HG03521 (cell line): ENCODE measurements around the gene LRRC56.

Experiments
- ATAC-seq: cut with Tn5 transposase; IDR thresholded peaks from one replicate; pipeline ENCODE4 v1.9.1; 2021; ENCODE audit warnings: mild to moderate bottlenecking, moderate library complexity; ENCODE audit not compliant: unreplicated experiment

LRRC56 gene

DNA sequence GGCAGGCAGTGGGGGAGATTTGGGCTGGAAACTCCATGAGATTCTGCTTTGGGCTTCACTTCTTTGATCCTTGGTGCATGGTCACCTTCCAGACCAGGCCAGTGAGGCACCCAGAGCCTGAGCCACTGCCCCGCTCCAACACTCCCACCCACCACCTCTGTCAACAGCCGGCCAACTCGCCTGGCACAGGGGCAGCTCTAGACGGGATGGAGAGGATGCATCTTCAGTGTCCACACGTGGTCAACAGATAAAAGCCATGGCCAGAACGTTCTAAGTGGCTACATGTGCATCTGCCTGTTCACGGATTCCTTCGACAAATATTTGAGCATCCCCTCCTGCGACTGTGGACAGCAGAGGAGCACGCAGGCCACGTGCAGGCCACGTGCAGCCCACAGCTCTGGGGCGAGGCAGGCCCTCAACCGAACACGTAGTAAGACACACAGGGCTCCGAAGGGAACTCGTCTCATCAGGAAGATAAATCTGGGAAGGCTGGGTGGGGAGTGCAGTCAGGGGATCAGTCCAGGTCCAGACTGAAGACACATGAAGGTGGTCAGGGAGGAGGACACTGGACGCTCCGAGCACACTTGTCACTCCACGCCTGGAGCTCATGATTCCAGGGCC is 1.2 kb downstream of the LRRC56 start:
- no peak for ATAC-seq

DNA sequence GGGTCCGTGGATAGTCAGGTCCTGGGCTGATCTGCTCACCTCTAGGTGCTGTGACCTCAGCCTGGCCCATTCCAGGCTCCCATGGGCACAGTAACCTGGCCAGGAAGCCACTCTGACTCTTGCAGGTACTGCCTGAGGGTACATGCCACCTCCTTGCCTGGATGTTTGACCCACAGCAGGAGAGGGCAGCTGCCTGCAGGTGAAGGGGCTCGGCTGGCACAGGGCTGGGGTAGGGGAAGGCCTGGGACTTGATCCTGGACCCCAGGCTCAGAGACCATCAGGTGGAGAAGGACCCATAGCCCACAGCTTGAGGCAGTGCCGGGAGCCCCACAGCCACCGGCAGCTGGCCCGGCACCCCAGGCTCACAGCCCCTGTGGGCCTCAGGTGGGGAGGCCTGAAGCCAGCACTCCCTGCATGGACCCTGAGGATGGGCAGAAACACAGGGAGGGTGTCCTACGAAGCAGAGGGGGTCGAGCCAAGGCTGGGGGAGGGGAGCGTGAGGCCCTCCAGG is 2.7 kb downstream of the LRRC56 start:
- ATAC-seq, result no peak

DNA sequence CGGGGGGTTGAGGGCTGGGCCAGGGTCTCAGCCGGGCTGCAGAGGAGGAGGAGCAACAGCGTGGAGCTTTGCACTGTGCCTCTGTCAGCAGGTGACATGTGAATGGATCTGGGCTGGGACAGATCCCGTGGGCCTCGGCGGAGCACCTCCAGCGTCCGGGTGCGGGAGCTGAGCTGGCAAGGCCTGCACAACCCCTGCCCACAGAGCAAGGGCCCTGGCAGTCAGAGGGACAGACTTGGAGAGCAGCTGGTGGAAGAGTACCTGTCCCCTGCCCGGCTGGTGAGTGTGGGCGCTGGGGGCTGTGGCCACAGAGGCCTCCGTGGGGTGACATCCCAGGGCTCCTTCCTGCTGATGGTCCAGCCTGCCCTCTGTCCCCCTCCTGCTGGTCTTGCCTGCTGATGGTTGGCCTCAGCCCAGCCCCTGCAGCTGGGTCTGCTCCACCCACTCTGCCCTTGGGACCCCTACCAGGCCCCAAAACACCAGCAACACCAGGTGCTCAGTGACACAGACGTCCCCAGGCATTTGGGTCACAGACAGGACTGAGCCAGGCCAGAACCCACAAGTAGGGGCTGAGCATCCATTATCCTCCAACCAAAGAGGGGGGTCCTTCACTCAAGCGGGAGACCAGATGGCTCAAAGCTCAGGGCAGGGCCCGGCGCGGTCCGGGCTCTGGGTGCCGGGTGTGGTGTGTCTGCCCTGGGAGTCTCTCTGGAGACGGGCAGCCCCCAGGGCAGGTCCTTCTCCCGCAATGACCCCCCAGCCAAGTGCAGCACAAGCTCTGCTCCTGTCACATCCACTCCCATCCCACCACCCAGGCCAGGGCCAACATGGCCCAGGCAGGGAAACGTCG is 3.5 kb downstream of the LRRC56 start:
- ATAC-seq, result no peak

DNA sequence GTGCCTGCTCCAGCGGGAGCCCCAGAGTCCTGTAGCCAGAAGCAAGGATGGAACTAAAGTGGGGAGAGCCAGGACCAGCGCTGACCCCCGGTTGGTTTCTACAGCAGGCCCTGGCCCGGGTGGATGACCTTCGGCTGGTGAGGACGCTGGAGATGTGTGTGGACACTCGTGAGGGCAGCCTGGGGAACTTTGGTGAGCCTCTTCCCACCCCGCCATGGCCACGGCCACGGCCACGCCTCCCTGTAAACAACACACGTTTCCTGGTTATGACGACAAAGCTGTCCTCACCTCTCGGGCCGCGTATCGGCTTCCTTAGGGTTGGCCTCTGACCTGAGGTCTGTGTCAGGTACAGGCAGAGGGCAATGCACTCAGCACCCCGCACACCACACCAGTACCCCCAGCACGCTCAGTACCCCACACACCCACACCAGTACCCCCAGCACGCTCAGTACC is 4.1 kb downstream of the LRRC56 start:
- no peak for ATAC-seq

DNA sequence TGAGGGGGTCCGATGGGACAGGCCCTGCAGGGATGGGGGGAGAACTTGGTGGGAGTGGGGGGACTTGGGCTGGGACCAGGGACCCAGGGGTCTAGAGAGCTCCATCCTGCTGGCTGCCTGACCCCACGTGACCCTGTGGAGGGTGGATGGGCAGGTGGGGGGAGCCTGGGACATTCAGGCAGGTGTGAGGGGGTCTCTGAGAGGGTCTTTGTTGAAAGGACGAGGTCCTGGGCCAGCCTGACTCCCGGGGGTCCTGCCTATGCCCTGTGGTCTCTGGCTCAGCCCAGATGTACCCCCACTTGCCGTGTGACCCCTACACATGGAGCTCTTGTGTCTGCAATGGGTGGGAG is 7.5 kb downstream of the LRRC56 start:
- no peak for ATAC-seq

DNA sequence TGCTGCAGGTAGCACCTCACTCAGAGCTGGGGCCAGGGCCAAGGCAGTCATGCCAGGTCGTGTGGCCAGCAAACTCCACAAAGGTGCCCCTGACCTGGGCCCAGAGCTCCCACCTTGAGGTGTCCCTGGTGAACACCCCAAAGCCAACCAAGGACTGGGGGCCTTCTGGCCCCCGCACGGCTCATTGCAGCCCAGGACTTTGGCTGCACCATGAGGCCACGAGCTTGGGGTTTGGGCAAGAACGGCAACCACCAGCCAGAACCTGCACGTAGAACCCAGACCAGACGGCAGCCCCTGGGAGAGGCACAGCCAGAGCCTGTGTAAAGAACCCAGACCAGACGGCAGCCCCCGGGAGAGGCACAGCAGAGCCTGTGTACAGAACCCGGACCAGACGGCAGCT is 7.8 kb downstream of the LRRC56 start:
- no peak for ATAC-seq

DNA sequence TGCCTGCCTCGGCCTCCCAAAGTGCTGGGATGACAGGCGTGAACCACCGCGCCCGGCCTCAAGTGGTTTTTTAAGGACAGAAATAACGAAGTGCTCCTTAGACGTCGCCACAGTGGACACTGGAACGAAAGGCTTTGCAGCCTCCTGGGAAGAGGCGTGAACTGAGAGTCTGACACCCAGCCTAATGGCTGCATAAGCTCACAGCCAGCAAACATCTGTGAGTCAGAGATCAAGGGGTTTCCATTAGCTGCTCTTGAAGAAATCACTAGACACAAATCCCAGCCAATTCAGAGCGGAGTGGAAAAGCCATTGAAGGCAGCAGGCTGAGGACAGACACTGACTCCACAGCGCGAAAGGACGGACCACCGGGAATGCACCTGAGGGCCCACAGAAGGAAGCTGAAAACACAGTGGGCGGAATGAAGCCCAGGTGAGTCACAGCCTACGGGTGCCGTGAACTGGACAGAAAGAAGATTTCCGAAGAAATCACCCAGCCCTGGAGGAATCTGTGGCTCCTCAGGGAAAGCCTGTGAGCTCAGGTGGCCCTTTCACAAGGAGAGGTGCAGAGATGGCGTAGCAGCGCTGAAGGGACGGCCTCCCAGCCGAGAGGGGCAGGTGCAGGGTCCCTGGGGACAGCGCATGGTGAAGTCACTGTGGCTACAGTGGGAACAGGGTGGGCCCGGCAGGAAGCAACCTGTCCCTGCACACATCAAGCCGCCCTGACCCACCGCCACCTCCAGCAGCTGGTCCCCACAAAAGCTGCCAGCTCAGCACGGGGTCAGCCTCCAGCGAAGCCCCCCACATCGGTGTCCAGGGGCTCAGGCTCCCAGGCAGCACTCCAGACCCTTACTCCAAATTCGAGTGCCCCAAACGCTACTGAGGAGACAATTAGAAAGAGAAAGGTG is 11.6 kb downstream of the LRRC56 start:
- no peak for ATAC-seq

DNA sequence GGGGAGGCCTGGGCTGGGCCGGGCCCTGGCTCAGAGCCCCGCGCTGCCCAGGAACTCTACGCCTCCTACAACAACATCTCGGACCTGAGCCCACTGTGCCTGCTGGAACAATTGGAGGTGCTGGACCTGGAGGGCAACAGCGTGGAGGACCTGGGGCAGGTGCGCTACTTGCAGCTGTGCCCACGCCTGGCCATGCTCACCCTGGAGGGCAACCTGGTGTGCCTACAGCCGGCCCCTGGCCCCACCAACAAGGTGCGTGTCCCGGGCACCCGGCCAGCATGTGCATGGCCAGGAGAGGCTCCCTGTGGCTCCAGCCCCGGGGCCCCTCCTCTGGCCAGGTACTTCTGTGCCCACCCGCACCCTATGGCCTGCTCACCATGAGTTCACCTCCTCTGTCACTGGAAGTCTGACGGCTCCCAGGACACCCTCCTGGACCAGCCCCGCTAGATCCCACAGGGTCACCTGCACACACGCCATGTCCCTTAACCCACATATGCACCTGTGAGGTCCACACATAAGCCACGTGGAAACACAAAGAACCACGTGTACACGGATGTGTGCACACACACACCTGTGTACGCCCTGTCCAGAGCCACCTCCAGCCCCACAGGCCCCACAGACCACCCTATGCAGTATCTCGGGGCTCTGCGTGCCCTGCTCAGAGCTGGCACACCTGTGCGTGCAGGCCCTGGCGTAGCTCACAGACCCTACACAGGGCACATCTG is 12.9 kb downstream of the LRRC56 start:
- no peak for ATAC-seq

DNA sequence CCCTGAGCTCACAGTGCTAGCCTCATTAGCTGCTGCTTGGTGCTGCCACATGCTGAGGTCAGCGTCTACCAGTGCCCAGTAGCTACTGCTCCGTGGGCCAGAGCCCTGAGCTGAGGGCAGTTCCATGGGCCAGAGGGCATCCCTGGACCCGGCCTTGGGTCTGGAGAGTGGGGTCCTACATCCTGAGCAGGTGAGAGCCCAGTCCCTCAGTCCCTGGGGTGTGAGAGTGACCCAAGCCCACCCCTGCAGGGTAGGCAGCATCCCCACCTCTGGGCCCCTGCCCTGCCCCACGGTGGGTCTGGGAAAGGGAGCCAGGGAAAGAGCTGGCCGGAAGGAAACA is 13.4 kb downstream of the LRRC56 start:
- ATAC-seq, result no peak

DNA sequence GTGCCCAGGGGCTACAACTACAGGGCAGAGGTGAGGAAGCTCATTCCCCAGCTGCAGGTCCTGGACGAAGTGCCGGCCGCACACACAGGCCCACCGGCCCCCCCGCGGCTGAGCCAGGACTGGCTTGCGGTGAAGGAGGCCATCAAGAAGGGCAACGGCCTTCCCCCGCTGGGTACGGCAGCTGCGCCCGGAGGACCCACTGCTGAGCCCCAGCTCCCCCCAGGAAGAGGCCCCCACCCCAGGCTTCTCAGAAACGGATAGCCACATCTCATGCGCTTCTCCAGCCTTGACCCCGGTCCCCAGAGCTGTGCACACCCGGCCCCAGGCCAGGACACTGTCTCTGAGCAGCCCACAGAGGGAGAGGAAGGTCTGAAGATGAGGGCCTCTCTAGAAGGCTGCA is 13.8 kb downstream of the LRRC56 start:
- no peak for ATAC-seq

DNA sequence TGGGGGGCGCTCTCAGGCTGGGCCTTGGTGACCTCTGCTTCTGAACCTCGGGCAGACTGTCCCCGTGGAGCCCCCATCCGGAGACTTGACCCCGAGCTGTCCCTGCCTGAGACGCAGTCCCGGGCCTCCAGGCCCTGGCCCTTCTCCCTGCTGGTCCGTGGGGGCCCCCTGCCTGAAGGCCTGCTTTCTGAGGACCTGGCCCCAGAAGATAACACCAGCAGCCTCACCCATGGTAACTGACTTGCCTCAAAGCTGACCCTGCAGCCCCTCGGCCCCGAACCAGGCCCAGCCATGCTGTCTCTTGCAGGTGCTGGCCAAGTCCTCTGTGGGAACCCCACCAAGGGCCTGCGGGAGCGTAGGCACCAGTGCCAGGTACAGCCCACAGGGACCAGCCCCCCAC is 14.3 kb downstream of the LRRC56 start:
- no peak for ATAC-seq

DNA sequence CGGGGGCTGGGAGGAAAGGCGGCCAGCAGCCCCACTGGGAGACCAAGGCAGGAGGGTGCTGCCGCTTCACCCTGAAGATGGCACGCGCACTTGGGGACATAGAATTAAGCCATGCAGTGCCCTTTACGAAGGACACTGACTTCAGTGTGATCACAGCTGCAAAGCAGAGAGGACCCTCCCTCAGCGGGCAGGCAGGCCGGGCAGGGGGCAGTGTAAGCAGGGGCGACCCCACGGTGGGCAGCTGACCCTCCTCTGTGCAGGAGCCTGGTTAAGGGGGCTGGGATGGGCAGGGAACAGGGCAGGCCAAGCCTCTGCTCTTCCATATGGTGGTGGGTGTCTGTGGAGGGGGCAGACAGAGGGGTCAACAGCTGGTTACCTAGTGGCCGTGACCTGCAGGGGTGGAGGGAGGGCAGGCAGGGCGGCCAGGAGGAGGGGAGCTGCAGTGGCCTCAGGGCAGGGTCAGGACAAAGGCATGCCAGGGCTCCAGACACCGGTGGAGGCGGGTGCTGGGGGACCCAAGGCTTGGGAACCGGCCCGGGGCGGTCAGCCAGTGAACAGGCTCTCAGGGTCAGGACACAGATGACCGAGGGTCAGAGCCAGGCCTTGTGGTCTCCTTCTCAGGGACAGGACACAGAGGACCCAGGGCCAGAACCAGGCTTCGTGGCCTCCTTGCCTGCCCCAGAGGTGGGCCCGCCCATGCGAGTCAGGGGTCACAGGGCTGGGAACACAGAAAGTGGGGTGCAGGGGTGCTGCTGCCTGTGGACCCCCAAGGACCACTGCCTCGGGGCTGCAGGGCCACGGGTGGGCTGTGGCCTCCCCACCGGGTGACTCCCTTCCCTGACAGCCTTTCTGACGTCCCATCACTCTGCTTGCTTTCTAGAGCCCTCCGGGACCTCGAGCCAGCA is 16.0 kb downstream of the LRRC56 start:
- no peak for ATAC-seq

DNA sequence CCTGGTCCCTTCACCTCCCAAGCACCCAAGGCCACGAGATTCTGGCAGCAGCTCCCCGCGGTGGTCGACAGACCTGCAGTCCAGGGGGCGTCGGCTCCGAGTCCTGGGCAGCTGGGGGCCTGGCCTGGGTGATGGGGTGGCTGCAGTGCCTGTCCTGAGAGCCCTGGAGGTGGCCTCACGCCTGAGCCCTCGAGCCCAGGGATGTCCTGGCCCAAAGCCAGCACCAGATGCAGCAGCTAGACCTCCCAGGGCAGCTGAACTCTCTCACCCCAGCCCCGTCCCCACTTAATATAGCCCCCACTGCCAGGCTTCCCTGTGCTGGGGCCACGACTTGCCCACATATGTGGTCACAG is 16.6 kb downstream of the LRRC56 start:
- no peak for ATAC-seq

DNA sequence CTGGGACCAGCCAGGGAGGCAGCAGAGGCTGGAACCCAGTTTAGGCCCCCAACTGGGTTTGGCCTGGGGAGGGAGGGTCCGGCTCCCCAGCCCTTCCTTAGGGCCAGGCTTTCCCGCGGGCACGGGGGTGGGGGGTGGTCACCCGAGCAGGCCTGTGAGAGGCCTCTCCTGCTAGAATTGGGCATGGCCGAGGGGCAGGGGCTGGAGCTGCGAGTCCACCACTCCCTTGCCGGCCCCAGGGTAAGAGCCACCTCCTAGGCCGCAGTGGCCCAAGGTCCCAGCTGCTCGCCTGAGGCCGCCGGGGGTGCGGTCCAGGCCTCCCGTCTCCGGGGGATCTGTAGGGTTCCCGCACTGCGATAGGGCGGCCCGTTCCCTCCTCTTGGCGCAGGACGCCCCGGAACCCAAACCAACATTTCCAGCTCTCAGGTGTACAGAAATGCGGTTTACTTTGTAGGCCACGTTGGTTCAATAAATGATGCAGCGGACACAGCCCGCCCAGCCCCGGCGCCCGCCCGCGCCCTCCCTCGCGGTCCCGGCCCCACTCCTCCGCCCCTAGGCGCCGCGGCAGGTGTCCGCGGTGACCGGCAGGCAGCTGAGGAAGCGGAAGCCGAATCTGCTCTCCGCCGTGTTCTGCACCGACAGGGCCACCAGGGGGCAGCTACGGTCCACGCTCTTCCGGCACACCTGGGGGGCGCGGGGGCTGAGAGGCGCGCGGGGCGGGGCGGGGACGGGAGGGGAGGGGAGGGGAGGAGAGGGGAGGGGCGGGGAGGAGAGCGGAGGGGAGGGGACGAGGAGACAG is 17.3 kb downstream of the LRRC56 start:
- ATAC-seq, result no peak

DNA sequence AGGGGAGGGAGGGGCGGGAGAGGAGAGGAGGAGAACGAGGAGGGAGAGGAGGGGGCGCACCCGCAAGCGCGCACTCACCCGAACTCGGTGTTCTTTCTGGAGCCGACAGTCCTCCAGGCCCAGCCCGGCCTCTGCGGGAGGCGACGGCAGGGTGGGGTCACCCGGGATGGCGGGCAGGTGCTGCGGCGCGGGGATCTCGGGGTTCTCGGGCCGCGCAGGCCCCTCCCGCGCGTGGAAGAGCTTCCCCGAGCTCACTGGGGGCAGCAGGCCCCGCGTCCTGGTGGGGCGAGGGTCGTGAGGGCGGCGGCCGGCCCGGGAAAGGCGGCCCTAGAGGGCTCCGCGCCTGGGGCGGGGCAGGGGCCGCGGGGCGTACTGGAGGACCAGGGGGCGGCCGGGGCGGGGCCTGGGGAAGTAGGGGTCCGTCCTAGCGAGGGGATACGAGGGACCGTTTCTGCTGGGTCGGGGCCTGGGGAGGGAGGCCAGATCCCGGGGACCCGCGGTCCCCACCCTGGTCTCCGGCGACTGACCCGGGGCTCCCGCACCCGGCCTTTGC is 18.0 kb downstream of the LRRC56 start:
- ATAC-seq, result no peak

DNA sequence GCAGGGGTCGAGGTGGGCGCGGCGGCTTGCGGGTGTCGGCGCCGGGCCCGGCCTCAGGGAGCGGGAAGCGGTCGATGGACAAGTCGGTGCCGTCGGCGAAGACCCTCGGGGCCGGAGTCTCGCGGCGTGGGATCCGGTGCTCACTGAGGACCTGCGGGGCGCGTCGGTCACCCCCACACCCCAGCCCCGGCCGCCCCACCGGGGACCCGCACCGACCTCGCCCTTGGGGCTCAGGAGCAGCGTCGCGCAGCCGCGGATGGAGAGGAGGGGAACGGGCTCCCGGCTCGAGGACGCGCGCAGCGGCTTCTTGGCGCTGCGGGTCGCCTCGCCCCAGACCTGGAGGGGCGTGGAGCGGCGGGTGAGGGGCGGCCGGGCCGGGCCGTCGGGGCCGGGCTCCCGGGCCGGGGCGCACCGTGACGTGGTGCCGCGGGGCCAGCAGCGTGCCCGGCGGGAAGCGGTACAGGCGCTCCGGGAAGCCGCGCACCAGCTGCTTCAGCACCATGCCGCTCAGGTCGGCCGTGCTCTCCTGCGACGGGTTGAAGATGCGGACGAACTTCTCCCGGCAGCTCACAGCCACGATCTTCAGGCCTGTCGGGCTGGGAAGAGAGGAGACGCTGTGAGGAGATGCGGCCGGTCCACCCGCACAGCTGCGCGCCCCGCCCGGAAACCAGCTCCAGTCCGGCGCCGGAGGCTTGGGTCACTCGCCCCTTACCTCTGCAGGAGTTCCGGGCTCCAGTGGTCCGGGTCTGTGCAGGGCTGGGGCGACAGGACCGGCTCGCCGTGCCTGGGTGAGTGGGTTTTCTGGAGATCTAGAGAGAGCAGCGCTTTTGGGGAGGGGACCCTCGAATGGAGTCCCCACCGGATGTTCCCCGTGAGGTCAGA is 18.7 kb downstream of the LRRC56 start:
- no peak for ATAC-seq

DNA sequence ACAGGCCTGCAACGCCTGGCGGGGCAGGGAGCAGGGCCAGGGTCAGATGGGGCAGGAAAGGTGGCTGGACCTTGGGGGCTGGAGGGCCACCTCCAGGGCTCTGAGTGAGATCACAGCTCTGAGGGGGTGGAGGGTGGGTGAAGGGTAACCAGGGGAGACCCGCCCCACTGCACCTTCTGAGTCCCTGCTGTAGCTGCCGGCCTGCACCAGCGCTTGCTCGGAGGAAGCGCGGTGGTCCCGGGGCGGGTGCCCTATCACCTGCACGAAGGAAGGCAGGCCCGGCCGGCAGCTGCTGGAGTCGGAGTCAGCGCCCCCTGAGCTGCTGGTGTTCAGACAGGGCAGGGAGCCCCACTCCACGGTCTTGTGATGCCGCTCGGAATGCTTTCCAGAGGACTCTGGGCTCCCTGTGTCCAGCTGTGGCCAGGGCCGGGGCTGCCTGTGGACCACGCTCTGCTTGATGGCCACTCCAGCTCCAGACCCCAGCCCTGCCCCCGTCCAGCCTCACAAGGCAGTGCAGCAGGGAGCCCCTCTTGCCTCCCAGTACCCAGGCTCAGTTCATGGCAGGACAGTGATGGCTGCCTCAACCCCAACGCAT is 19.4 kb downstream of the LRRC56 start:
- ATAC-seq, result no peak
